A172 (cell line): ENCODE measurements around the gene SLC34A2. TPM values are rescaled to one million over a fixed set of nuclear protein-coding genes. Genes with fewer than 3 reads are reported as not detected.

ENCODE experiments used
- DNase-seq: peaks from one replicate; pipeline ENCODE4 v3.0.0-alpha.2; 2015; ENCODE audit warnings: low spot score
- total RNA-seq: library from RNA; depleted of rRNA; stranded (reverse); fragments of >200 nt; shearing (Covaris generic); gene quantifications from 2 replicates; pipeline ENCODE4 v1.2.3, GENCODE V29; 2014; rRNA removed

SLC34A2 gene
- total RNA-seq, 1 experiment from 2014 or later: not detected

- no peak for DNase-seq
Measured at GRCh38 chr4:25725870-25726269, 70.2 kb downstream of the SLC34A2 start.

DNA sequence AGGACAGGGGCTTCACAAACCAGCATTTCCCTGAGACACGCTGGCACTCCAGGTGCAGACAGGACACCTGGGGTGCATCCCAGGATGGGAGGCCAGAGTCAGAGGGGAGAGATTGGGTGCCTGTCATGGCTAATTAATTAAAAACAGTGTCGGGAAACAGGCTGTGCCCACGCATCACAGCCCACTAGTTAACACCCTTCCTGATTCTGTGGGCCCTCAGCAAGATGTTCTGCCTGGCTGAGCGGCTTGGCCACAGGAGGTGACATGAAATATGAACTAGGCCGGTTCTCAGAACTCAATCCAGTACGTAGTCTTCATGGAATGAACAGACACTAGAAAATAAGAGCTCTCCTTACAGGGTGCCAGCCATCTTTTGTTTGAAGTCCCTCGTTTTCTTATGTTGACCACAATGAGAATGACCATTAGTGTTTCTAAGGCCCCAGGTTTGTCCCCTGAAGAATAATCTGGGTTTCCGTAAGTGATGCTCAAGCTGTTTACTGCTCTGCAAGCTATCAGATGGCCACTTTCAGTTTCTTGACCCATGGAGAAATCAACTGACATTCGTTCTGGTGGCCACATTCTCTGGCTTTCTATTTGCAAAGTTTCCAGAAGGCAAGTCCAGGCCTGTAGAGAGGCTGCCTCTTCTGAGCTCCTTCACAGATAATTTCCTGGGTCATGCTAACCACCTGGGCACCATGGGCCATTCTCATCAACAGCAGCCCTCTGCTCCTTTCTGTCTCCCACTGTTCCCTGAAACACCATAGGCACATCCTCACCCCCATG, 72.3 kb downstream of the SLC34A2 start:
- no peak for DNase-seq

Other genes with a start within 250 kb of the SLC34A2 start
- 66.6 and 67.0 TPM in 2 replicates for gene SEL1L3, start 207.1 kb downstream of the SLC34A2 start, total RNA-seq